ENCODE results near the gene DHX57.

DNA sequence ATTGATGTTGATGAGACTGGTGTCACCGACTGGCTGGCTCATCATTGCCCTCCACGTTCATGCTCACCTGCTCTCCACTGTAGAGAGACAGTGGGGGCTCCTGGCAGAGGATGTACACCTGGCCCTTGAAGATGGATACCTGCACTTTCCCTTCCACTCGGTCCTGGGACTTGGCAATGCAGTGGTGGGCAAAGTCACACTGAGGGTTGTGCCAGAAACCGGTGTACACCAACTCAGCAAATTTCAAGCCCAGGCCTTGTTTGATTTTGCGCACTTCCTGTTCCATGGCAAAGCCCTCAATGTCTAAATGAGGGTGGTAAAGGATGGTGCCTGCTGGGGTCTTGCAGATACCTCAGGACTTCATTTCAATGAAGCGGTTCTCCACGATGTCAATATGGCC, 65.2 kb downstream of the DHX57 start:
- TF ChIP-seq POLR2AphosphoS5 (IDR thresholded peaks at IDR 0.05; ENCODE audit: low read depth) (no peak), STAT1 (IDR thresholded peaks at IDR 0.05; ENCODE audit: unreplicated experiment) (no peak), EZH2 (IDR thresholded peaks at IDR 0.05; ENCODE audit: low read depth, unreplicated experiment) (no peak)
- TF ChIP-seq, protein P1, sequence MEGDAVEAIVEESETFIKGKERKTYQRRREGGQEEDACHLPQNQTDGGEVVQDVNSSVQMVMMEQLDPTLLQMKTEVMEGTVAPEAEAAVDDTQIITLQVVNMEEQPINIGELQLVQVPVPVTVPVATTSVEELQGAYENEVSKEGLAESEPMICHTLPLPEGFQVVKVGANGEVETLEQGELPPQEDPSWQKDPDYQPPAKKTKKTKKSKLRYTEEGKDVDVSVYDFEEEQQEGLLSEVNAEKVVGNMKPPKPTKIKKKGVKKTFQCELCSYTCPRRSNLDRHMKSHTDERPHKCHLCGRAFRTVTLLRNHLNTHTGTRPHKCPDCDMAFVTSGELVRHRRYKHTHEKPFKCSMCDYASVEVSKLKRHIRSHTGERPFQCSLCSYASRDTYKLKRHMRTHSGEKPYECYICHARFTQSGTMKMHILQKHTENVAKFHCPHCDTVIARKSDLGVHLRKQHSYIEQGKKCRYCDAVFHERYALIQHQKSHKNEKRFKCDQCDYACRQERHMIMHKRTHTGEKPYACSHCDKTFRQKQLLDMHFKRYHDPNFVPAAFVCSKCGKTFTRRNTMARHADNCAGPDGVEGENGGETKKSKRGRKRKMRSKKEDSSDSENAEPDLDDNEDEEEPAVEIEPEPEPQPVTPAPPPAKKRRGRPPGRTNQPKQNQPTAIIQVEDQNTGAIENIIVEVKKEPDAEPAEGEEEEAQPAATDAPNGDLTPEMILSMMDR (conservative IDR thresholded peaks at IDR 0.05; ENCODE audit: low read depth in 2 of 2), result no peak

Data from GM23338 (cell line).